ENCODE measurements around the gene SMARCA4. TPM values are rescaled to one million over a fixed set of nuclear protein-coding genes. Genes with fewer than 3 reads are reported as not detected.
"Not testable (repeated sequence)": the region's sequence is repeated elsewhere in the genome, so short reads cannot be mapped to it uniquely, and the experiment has no call there.

SMARCA4 gene
- polyA plus RNA-seq, 1 experiment, result 41.6 TPM

DNA sequence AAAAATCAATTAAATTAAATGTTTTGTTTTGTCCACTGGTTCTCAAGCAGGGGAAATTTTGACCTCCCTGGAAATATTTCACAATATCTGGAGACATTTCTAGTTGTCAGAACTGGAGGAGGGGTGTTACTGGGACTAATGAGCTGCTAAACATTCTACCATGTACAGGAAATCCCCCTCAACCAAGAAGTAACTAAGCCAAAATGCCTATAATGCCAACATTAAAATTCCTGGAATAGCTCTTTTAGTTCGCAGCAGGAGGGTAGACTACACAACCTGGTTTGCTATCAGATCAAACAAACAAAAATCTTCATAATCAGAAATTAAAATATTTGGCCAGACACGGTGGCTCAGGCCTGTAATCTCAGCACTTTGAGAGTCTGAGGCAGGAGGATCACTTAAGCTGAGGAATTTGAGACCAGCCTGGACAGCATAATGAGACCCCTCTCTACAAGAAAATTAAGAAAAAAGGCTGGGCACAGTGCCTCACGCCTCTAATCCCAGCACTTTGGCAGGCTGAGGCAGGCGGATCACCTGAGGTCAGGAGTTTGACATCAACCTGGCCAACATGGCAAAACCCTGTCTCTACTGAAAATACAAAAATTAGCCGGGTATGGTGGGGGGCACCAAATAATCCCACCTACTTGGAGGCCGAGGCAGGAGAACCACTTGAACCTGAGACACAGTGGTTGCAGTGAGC is 13.7 kb upstream of the SMARCA4 start:
- ChIA-PET POLR2A (no interaction called here), CTCF (interaction anchor here (1.0 kb wide), 1 partner anchor 10 kb away, joined by 3 read pairs; no protein-coding TSS in a partner anchor)
- Histone ChIP-seq H3K27me3 (ENCODE audit: control insufficient read depth, insufficient read depth, low read length) (no peaks in the 10 kb centered on the region), H3K4me3 (ENCODE audit: low read depth, low read length) (no peak overlapping the region), H3K27ac (ENCODE audit: low read depth, low read length) (peak overlapping the region; percentile 39), H3K9me3 (ENCODE audit: control insufficient read depth, insufficient read depth, low read length) (no peaks in the 10 kb centered on the region)
- TF ChIP-seq, protein P1, sequence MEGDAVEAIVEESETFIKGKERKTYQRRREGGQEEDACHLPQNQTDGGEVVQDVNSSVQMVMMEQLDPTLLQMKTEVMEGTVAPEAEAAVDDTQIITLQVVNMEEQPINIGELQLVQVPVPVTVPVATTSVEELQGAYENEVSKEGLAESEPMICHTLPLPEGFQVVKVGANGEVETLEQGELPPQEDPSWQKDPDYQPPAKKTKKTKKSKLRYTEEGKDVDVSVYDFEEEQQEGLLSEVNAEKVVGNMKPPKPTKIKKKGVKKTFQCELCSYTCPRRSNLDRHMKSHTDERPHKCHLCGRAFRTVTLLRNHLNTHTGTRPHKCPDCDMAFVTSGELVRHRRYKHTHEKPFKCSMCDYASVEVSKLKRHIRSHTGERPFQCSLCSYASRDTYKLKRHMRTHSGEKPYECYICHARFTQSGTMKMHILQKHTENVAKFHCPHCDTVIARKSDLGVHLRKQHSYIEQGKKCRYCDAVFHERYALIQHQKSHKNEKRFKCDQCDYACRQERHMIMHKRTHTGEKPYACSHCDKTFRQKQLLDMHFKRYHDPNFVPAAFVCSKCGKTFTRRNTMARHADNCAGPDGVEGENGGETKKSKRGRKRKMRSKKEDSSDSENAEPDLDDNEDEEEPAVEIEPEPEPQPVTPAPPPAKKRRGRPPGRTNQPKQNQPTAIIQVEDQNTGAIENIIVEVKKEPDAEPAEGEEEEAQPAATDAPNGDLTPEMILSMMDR (IDR thresholded peaks at IDR 0.05; ENCODE audit: low read depth, low read length), result no peak
- no peak for DNase-seq (ENCODE audit: low read depth, low spot score)

DNA sequence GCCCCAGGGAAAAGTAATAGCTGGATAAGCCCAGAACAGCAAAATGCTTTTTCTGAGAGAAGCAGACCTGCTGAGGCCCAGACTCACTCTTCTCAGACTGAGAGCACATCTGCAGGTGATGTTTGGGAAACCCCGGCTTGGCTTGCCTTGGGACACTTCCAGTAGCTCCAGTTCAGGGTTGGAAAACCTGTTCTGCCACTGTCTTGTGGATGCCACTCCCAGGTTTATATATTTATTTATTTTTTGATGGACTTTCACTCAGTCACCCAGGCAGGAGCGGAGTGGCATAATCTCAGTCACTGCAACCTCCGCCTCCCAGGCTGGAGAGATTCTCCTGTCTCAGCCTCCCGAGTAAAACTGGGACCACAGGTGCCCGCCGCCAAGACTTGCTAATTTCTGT is 8.0 kb upstream of the SMARCA4 start:
- Histone ChIP-seq H3K9me3 (ENCODE audit: control insufficient read depth, insufficient read depth, low read length) (no peaks in the 10 kb centered on the region; the same call in 1 of the 2 replicates), H3K4me3 (ENCODE audit: low read depth, low read length) (no peak overlapping the region), H3K27ac (ENCODE audit: low read depth, low read length) (no peak overlapping the region), H3K27me3 (ENCODE audit: control insufficient read depth, insufficient read depth, low read length) (no peaks in the 10 kb centered on the region)
- POLR2A ChIA-PET, result no interaction called here
- DNase-seq (ENCODE audit: low read depth, low spot score), result no peak
- CTCF ChIA-PET, result interaction anchor here (1.3 to 2.9 kb wide), 2 partner anchors 11 to 17 kb away, joined by 6 to 22 read pairs; no protein-coding TSS in a partner anchor
- TF ChIP-seq, protein P1 (IDR thresholded peaks at IDR 0.05; ENCODE audit: low read depth, low read length), result no peak

DNA sequence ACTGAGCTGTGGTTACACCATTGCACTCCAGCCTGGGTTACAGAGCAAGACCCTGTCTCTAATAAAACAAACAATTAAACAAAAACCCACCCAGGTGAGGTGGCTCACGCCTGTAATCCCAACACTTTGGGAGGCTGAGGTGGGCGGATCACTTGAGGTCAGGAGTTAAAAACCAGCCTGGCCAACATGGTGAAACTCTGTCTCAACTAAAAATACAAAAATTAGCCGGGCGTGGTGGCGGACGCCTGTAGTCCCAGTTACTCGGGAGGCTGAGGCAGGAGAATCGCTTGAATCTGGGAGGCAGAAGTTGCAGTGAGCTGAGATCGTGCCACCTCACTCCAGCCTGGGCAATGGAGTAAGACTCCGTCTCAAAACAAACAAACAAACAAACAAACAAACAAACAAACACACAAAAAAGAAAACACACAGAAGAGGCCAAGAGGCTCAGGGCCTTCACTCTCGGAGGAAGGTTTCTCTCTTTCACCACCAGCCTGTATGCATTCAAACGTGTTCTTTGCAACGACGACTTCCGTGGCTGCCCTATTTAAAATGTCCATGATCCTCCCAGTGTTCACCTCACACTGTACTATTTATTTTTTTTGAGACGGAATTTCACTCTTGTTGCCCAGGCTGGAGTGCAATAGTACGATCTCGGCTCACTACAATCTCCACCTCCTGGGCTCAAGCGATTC is 1.4 kb upstream of the SMARCA4 start:
- not testable (repeated sequence) for H3K9me3 ChIP-seq (ENCODE audit: control insufficient read depth, insufficient read depth, low read length); DNase-seq (ENCODE audit: low read depth, low spot score); H3K27ac ChIP-seq (ENCODE audit: low read depth, low read length); H3K4me3 ChIP-seq (ENCODE audit: low read depth, low read length); H3K27me3 ChIP-seq (ENCODE audit: control insufficient read depth, insufficient read depth, low read length)
- POLR2A ChIA-PET, result interaction anchor here (0.6 to 1.8 kb wide), 4 partner anchors 17 to 342 kb away, joined by 3 to 10 read pairs (median 5); no protein-coding TSS in a partner anchor
- CTCF ChIA-PET, result interaction anchor here (1.0 to 4.3 kb wide), 2 partner anchors 18 to 23 kb away, joined by 3 to 12 read pairs; no protein-coding TSS in a partner anchor

DNA sequence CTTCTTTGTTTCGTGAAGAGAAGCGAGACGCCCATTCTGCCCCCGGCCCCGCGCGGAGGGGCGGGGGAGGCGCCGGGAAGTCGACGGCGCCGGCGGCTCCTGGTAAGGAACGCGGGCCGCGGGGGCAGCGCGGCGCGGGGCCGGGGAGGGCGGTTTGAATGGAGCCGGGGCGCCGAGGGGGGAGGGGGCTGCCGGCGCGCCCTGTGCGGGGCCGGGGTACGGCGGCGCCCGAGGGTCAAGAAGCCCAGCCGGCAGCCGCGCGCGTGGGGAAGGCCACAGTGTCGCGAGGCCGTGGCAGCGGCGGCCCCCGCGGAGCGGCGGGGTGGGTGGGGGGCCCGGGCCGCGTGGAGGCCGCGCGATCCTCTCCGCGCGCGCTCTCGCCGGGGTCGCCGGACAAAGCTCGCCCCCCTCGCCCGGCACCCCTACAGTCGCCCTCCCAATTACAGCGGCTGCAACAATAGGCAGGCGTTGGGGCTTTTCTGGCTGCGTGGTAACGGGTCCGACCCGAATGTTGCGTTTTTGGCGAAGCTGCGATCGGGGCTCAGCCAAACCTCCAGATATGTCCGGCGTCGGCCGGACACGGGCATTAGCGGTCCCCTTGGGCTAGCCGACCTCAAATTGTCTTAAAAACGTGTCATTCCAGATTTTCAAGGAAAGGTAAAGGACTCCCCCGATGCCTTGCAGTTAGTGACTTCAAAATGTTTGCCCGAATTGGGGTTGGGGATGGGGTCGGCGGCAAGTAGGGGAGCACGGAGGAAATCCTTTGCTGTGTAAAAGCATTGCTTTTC is 437 bp downstream of the SMARCA4 start:
- no peak for DNase-seq (ENCODE audit: low read depth, low spot score)
- no peaks in the 10 kb centered on the region for H3K9me3 ChIP-seq (ENCODE audit: control insufficient read depth, insufficient read depth, low read length)
- no peaks in the 10 kb centered on the region for H3K27me3 ChIP-seq (ENCODE audit: control insufficient read depth, insufficient read depth, low read length)
- TF ChIP-seq, protein P1 (IDR thresholded peaks at IDR 0.05; ENCODE audit: low read depth, low read length), result no peak
- ChIA-PET CTCF (interaction anchor here (0.6 to 4.3 kb wide), 4 partner anchors 14 to 104 kb away, joined by 3 to 12 read pairs (median 6); no protein-coding TSS in a partner anchor), POLR2A (interaction anchor here (0.6 to 1.8 kb wide), 4 partner anchors 14 to 46 kb away, joined by 3 to 9 read pairs (median 5); no protein-coding TSS in a partner anchor)
- H3K27ac ChIP-seq (ENCODE audit: low read depth, low read length), result peak overlapping the region; percentile 47
- H3K4me3 ChIP-seq (ENCODE audit: low read depth, low read length), result peak overlapping the region; percentile 86

DNA sequence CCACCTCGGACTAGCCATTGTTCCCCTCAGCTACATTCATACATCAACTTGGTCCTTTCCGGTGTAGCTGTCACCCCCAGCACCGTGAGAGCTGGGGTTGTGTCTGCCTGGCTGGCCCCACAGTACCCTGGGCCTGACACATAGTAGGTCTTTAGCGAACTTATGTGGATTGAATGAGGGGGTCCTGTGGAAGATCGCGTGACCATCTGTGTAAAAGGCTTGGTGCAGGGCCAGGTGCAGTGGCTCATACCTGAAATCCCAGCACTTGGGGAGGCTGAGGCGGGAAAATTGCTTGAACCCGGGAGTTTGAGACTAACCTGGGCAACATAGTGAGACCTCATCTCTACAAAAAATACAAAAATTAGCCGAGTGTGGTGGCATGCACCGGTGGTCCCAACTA is 2.0 kb downstream of the SMARCA4 start:
- H3K4me3 ChIP-seq (ENCODE audit: low read depth, low read length), result peak overlapping the region; percentile 41
- POLR2A ChIA-PET, result no interaction called here

More for the DNA sequence above, 2.0 kb downstream of the SMARCA4 start:
- TF ChIP-seq, protein P1 (IDR thresholded peaks at IDR 0.05; ENCODE audit: low read depth, low read length), result no peak
- Histone ChIP-seq H3K9me3 (ENCODE audit: control insufficient read depth, insufficient read depth, low read length) (no peaks in the 10 kb centered on the region), H3K27ac (ENCODE audit: low read depth, low read length) (no peak overlapping the region), H3K27me3 (ENCODE audit: control insufficient read depth, insufficient read depth, low read length) (no peaks in the 10 kb centered on the region)
- DNase-seq (ENCODE audit: low read depth, low spot score), result no peak
- CTCF ChIA-PET, result interaction anchor here (4.3 kb wide), 1 partner anchor 22 kb away, joined by 12 read pairs; no protein-coding TSS in a partner anchor

Data from AG04450 (cell line).